Neural cell (in vitro differentiated cells): ENCODE data around the gene ARHGAP25.

ENCODE experiments used
- EP300 ChIP-seq: fragments of 450-650 bp; conservative IDR thresholded peaks from 2 replicates; pipeline ENCODE4 v1.6.1; 2014; ENCODE audit warnings: antibody characterized with exemption, mild to moderate bottlenecking, moderate library complexity; ENCODE audit not compliant: poor library complexity, severe bottlenecking
- POLR2AphosphoS5 ChIP-seq: IDR thresholded peaks from 2 replicates; pipeline ENCODE4 v1.6.1; 2012
- RAD21 ChIP-seq: fragments of 450-650 bp; conservative IDR thresholded peaks from 2 replicates; pipeline ENCODE4 v1.6.1; 2014; ENCODE audit warnings: antibody characterized with exemption, mild to moderate bottlenecking, moderate library complexity
- TAF1 ChIP-seq: IDR thresholded peaks from 2 replicates; pipeline ENCODE4 v1.6.1; 2012; ENCODE audit warnings: low read depth
- TF ChIP-seq, protein P1 (sequence below): fragments of 450-650 bp; IDR thresholded peaks from 2 replicates; pipeline ENCODE4 v1.5.1; 2014; ENCODE audit warnings: antibody characterized with exemption, mild to moderate bottlenecking, moderate library complexity; ENCODE audit not compliant: poor library complexity, severe bottlenecking

DNA sequence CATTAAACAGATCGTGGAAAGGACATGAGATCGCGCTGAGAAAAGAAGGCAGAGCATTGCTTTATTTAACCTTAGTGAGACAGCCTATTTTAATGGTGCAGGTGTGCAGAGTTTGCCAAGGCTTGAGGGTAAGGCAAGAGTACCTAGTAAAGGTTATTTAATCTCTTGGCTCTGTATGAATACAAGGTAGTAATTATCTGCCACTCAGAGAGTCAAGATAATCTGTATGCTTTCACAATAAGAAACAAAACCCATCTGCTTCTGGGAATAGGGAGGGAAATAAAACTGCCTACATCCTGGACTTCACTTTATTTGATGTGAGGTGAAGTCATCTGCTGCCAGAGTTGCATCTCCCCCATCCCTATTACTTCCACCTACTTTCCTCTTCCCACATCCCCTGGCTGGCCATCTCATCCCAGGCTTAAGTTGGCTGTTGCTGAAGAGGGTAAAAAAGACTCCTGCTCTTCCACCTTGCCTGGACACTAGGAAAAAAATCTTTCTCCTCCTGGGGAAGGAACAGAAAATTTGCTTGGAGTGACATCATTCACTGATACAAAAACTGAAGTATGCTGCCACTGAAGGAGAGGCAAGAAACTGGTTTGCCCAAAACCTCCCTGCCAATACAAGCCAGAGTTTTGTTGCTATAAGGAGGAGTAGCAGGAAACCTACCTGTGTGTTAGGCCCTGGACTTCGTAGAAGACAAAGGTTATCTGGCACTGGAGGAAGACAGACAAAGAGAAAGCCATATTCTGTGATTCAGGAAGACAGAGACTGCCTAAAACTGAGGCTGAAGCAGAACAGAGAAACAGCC is 35.8 kb upstream of the ARHGAP25 start:
- TF ChIP-seq EP300 (no peak), POLR2AphosphoS5 (no peak), RAD21 (no peak), TAF1 (no peak)
- TF ChIP-seq, protein P1, sequence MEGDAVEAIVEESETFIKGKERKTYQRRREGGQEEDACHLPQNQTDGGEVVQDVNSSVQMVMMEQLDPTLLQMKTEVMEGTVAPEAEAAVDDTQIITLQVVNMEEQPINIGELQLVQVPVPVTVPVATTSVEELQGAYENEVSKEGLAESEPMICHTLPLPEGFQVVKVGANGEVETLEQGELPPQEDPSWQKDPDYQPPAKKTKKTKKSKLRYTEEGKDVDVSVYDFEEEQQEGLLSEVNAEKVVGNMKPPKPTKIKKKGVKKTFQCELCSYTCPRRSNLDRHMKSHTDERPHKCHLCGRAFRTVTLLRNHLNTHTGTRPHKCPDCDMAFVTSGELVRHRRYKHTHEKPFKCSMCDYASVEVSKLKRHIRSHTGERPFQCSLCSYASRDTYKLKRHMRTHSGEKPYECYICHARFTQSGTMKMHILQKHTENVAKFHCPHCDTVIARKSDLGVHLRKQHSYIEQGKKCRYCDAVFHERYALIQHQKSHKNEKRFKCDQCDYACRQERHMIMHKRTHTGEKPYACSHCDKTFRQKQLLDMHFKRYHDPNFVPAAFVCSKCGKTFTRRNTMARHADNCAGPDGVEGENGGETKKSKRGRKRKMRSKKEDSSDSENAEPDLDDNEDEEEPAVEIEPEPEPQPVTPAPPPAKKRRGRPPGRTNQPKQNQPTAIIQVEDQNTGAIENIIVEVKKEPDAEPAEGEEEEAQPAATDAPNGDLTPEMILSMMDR: no peak
